SIG-M5 (cell line): ENCODE data around the gene ALX1.
"Not testable (repeated sequence)": the region's sequence is repeated elsewhere in the genome, so short reads cannot be mapped to it uniquely, and the experiment has no call there.

Experiments
- DNase-seq: peaks from one replicate; lab custom pipeline; 2025; lab: John Stamatoyannopoulos, UW

ALX1 gene

DNA sequence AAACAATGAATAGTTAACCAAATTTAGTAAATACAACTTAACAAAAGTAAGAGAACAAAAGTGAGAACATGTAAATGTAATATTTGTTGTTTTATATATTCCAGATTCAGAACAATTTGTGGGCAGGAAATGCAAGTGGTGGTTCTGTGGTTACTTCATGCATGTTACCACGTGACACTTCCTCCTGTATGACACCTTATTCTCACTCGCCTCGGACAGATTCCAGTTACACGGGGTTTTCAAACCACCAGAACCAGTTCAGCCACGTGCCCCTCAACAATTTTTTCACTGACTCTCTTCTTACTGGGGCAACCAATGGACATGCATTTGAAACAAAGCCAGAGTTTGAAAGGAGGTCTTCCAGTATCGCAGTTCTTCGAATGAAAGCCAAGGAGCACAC, 21.0 kb downstream of the ALX1 start:
- DNase-seq = no peak

DNA sequence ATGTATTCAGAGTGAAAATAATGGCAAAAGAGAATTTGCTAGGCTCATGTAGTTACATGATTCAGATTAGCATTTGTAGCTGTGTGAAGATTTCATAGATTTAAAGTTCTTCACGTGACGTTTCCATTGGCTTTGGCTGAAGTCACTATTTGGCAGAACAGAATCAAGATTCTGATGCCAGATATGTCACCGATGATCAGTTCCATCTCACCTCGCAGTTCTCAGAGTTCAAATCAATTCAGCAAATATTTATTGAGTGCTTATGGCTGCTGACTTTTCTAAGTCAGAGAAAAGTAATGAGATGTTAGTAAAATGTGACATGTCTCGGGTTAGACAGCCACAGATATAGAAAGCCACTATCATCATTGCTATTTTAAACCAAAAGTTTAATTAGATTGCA, 28.4 kb downstream of the ALX1 start:
- DNase-seq = no peak

DNA sequence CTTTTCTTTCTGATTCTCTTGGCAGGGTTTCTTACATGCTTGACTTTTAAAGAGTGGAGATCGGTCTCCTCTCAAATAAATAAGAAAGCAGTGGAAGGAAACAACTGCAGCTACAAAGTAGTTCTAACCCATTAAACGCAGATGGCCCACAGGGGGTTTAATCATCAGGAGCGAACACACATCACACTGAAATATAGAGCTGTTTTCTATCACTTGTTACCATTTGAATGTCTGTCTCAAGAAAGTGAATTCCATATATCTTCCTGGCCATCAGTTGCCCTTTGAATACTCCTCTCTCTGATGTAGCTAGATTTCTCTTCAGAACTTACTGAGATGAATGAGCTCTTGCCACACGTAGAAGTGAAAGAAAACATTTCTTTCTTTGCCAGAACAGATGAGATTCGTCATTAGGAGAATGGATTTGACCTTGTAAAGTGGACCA, 29.1 kb downstream of the ALX1 start:
- no peak for DNase-seq

DNA sequence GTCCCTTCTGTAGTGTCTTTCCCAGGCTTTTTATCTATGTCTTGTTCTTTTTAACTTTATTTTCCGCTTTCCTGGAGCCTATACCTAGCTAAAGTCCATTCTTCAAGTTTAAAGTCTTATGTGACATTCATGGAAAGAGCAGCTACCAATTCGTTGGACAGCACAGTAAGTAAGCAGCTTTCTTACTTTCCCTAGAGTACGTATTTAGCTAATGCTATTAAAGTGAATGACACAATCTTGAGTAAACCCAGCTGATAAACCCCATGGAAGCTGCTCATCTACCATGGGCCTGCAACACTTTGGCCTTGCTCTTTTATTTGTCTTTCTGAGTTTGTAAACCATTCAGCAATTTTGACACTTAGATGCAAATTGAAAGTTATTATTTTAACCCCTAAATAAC, 30.0 kb downstream of the ALX1 start:
- DNase-seq = no peak

DNA sequence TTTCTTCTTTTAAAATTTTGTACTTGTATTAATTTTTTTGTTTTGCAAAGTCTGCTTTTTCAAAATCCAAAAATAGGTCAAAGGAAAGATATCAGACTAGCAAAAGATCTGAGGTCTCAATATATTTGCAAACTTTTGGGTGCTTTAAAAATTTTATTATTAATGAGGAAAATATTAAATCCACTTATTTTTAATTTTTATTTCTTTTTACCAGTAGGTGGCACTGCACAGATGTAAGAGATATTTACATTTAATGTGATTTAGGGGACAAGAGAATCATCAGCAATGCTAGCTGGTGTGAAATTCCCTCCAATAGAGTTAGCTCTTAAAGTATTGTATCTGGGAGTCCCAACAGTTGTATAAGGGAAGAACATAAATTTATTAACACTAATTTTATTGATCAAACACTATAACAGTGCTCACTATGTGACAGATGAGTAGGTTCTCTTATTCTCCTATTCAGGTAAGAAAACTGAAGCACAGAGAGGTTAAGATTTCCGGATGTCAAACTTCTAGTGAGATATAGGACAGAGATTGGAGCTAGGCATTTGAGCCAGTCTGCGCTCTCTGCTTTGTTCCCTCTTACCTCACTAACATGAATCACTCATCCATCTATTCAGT, 30.5 kb downstream of the ALX1 start:
- no peak for DNase-seq

DNA sequence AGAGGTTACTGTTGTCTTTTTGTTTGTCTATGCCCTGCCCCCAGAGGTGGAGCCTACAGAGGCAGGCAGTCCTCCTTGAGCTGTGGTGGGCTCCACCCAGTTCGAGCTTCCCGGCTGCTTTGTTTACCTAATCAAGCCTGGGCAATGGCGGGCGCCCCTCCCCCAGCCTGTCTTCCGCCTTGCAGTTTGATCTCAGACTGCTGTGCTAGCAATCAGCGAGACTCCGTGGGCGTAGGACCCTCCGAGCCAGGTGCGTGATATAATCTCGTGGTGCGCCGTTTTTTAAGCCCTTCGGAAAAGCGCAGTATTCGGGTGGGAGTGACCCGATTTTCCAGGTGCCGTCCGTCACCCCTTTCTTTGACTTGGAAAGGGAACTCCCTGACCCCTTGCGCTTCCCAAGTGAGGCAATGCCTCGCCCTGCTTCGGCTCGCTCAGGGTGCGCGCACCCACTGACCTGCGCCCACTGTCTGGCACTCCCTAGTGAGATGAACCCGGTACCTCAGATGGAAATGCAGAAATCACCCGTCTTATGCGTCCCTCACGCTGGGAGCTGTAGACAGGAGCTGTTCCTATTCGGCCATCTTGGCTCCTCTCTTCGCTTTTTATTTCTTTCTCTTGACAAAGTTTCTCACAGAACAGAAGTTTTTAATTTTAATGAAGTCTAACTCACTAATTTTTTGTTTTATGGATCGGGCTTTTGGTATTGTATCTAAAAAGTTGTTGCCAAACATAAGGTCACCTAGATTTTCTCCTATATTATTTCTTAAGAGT, 38.0 kb downstream of the ALX1 start:
- DNase-seq = not testable (repeated sequence)

DNA sequence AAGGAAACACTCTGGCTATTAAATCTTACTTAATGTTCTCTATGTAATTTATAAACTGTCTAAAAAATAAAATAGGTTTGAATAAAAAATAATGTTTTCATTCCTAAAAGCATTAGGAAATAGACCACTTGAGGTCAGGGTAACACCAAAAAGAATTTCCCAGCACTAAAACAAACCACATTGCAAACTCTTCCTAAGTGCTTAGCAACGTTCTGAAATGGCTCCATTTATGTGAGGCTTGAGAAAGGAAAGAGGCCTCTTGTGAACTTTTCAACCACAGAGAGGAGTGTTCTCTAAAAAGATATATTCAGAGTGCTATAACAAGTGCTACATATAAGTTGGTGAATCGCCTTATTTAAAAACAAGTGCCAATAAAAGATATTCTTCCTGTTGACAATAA, 42.7 kb downstream of the ALX1 start:
- DNase-seq = no peak

DNA sequence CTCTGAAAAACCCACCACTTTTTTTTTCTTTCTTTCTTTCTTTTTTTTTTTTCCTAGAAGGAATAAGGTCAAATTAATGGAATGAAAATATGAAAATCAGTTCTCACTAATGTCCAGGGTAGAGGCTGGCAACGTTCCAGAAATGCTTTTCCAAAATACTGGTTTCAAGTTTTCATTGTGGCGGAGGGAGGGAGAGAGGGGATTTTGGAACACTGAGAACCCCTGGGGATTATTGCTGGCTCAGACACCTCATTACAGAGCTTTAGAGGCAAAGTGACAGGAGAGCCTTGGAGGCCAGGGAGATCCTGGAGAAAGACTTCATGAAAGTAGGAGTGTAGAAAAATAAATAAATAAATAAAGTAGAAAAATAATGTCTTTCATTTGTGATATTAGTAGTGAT, 45.4 kb downstream of the ALX1 start:
- no peak for DNase-seq

DNA sequence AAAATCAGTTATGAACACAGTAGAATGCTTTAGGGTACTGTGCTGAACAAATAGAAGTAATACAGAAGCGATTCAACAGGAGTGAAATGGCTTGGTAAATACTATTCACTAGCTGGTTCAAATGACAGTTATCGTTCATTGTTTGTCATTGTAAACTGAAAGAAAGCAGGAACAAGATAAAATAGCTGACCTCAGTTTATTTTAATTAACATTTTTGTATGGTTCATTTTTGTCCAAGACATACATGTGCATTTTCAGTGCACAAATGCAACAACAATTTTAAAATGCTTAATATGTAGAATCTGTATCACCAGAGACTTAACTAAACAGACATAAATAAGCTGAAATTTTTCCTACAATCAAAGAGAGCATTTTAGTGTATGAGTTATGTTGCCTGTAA, 49.9 kb downstream of the ALX1 start:
- no peak for DNase-seq

DNA sequence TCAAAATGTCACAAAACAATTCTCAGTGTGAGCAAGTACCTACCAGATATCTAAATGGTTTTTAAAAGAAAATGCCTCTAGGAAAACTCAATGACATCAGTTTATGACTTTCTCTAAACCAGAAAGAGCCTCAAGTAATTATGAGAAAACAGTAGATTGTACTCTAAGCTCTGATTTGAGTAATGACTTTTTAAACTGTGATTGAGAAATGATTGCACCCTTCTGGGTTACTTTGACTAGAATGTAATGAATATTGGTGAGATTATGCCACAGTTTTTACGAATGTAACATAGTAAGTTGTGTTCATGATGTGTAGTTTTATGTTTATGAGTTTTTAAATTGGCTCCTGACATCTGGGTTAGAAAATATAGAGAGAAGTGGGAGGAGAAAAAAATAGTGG, 68.8 kb downstream of the ALX1 start:
- DNase-seq = no peak

DNA sequence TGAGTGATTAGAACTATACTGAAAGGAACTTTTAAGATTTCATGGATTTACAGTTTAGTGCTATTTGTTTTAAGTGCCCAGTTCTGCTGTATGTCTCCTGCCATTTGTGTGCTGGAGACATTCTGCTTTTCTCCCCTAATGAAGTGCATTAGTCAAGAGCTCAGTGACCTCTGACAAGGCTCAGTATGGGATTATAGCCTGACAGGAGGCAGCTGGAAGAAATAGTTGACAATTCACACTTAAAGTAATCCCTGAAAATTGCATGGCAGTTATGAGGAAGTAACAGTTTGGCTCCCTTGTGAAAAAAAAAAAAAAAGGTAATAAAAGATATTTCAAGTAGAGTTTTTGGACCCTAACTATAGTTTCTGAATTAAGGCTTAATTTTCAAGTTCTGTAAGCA, 70.3 kb downstream of the ALX1 start:
- DNase-seq = no peak
